Measurements from ENCODE around the gene METTL26. TPM values are rescaled to one million over a fixed set of nuclear protein-coding genes. Genes with fewer than 3 reads are reported as not detected.

The METTL26 gene
- total RNA-seq, 4 donors from 2014 or later = 69.6 to 105 (median 79.9) TPM

DNA sequence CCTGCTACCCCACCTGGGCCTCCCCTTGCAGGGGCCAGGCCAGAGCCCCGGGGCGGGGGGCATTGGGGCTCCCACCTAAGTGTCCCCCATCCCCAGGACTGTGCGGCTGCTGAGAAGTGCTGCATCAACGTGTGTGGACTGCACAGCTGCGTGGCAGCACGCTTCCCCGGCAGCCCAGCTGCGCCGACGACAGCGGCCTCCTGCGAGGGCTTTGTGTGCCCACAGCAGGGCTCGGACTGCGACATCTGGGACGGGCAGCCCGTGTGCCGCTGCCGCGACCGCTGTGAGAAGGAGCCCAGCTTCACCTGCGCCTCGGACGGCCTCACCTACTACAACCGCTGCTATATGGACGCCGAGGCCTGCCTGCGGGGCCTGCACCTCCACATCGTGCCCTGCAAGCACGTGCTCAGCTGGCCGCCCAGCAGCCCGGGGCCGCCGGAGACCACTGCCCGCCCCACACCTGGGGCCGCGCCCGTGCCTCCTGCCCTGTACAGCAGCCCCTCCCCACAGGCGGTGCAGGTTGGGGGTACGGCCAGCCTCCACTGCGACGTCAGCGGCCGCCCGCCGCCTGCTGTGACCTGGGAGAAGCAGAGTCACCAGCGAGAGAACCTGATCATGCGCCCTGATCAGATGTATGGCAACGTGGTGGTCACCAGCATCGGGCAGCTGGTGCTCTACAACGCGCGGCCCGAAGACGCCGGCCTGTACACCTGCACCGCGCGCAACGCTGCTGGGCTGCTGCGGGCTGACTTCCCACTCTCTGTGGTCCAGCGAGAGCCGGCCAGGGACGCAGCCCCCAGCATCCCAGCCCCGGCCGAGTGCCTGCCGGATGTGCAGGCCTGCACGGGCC, 3.4 kb downstream of the METTL26 start:
- H3K27ac ChIP-seq = no peak overlapping the region
- WGBS, 2 donors = 83% methylated on average over 1 of the region's 67 CpGs; no CpG with 5 or more reads in 1 of the 2 donors
- no peak overlapping the region for H3K4me3 ChIP-seq
- peaks cover 31 to 50% (median 35%) of the 10 kb centered on the region in 3 donors for H3K4me1 ChIP-seq
- peaks cover 9 to 46% (median 10%) of the 10 kb centered on the region in 3 donors for H3K36me3 ChIP-seq
- no peaks in the 10 kb centered on the region for H3K27me3 ChIP-seq
- H3K9me3 ChIP-seq = no peaks in the 10 kb centered on the region
- intact Hi-C loops (cut with DNase I) = no loop called here
- TF ChIP-seq, protein P1, sequence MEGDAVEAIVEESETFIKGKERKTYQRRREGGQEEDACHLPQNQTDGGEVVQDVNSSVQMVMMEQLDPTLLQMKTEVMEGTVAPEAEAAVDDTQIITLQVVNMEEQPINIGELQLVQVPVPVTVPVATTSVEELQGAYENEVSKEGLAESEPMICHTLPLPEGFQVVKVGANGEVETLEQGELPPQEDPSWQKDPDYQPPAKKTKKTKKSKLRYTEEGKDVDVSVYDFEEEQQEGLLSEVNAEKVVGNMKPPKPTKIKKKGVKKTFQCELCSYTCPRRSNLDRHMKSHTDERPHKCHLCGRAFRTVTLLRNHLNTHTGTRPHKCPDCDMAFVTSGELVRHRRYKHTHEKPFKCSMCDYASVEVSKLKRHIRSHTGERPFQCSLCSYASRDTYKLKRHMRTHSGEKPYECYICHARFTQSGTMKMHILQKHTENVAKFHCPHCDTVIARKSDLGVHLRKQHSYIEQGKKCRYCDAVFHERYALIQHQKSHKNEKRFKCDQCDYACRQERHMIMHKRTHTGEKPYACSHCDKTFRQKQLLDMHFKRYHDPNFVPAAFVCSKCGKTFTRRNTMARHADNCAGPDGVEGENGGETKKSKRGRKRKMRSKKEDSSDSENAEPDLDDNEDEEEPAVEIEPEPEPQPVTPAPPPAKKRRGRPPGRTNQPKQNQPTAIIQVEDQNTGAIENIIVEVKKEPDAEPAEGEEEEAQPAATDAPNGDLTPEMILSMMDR (IDR thresholded peaks at IDR 0.05) = no peak
- no peak for TF ChIP-seq POLR2A (IDR thresholded peaks at IDR 0.05)
- DNase-seq = no peak

DNA sequence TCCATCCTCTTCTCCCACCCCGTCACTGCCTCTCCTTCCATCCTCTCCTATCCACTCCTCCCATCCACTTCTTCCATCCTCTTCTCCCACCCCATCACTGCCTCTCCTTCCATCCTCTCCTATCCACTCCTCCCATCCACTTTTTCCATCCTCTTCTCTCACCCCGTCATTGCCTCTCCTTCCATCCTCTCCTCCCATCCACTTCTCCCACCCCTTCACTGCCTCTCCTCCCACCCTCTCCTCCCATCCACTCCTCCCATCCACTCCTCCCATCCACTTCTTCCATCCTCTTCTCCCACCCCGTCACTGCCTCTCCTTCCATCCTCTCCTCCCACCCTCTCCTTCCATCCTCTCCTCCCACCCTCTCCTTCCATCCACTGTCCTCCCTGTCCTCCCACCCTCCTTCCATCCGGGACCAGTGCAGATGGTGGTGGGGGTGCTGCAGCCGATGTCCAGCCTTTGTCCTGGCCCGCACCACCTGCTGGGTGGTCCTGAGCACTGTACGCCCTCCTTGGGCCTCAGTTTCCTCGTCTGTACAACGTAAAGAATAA, 4.2 kb downstream of the METTL26 start:
- H3K4me1 ChIP-seq = peaks cover 29 to 51% (median 35%) of the 10 kb centered on the region in 3 donors
- intact Hi-C loops (cut with DNase I) = no loop called here
- 53 to 61% methylated on average over 6 to 8 of the region's 9 CpGs for WGBS, 2 donors

DNA sequence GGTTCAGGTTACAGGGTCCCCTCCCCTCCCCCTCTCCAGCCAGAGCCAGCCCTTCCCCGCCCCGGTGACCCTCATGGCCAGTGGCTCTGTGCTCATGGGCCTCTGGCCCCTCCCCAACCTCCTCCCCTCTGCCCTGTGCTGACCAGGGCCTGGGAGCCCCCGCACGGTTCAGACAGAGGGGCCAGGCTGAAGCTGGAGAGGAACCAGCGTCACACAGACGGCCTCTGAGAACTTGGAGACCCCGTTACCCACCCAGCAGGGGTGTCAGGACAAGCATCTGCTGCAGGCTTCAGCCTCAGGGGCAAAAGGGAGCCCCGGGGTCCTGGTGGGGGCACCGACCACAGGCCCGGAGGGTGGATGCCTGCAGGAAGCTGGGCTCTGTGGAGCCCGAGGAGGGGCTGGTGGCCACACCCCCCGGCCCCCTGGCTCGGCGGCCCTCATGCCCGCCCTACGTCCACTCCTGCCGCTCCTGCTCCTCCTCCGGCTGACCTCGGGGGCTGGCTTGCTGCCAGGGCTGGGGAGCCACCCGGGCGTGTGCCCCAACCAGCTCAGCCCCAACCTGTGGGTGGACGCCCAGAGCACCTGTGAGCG, 5.2 kb downstream of the METTL26 start, which contains the start of gene WFIKKN1:
WFIKKN1 (plus strand) TSS at position 171 of the 591 bp plus-strand sequence; CDS start at position 440, 269 bp downstream.
- no peak within 1 kb of the TSS for H3K4me3 ChIP-seq
- peaks cover 32 to 59% (median 40%) of the 10 kb centered on the region in 3 donors for H3K4me1 ChIP-seq
- no peak within 1 kb of the TSS for H3K27ac ChIP-seq
- peaks cover 9 to 64% (median 15%) of the 10 kb centered on the region in 3 donors for H3K36me3 ChIP-seq
- intact Hi-C loops (cut with DNase I) = no loop called here
- WGBS, 2 donors = 0% methylated on average over 2 of the region's 23 CpGs; no CpG with 5 or more reads in 1 of the 2 donors
- H3K9me3 ChIP-seq = no peaks in the 10 kb centered on the region
- H3K27me3 ChIP-seq = no peaks in the 10 kb centered on the region
- no peak for TF ChIP-seq POLR2A (IDR thresholded peaks at IDR 0.05)
- TF ChIP-seq, protein P1 (IDR thresholded peaks at IDR 0.05) = no peak
- DNase-seq = no peak

More for the DNA sequence above, 4.2 kb downstream of the METTL26 start:
- no peaks in the 10 kb centered on the region for H3K9me3 ChIP-seq
- no peak overlapping the region for H3K4me3 ChIP-seq
- no peaks in the 10 kb centered on the region for H3K27me3 ChIP-seq
- DNase-seq = no peak
- H3K36me3 ChIP-seq = peaks cover 9 to 54% (median 15%) of the 10 kb centered on the region in 3 donors
- TF ChIP-seq POLR2A (IDR thresholded peaks at IDR 0.05) = no peak
- TF ChIP-seq, protein P1 (IDR thresholded peaks at IDR 0.05) = no peak
- H3K27ac ChIP-seq = no peak overlapping the region

DNA sequence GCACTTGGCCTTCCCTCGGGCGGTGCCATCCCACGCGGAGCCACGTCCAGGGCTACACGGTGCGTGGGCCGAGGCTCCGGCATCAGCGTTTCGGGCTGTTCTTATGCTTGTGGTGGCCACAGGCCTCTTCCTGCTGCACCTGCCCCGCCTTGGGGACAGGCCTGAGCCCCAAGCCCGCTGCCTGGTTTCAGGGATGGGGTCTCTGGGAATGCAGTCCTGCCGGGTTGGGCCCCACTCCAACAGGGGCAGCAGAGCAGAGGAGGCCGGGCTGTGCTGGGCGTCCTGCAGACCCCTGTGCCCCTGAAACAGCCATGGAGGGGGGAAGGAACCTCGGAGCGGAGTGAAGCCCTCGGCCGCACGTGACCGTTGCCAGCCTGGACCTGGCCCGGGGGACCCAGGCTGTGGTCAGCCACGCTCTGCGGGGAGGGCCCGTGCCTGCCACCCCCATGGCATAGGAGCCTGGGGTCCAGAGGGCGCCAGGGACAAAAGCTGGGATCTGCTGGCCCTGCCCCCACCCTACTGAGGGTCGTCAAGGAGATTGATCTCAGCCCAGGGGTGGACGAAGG, 5.8 kb downstream of the METTL26 start:
- DNase-seq = no peak
- H3K36me3 ChIP-seq = peaks cover 9 to 70% (median 15%) of the 10 kb centered on the region in 3 donors
- no CpG with 5 or more reads among the region's 29 CpGs for WGBS, 2 donors
- no peak overlapping the region for H3K27ac ChIP-seq
- intact Hi-C loops (cut with DNase I) = no loop called here
- no peak overlapping the region for H3K4me3 ChIP-seq
- H3K9me3 ChIP-seq = no peaks in the 10 kb centered on the region
- no peak for TF ChIP-seq POLR2A (IDR thresholded peaks at IDR 0.05)
- TF ChIP-seq, protein P1 (IDR thresholded peaks at IDR 0.05) = no peak
- peaks cover 28 to 53% (median 34%) of the 10 kb centered on the region in 3 donors for H3K4me1 ChIP-seq
- H3K27me3 ChIP-seq = no peaks in the 10 kb centered on the region
